ENCODE results near the gene DCUN1D2.
A peak's percentile ranks its signal among the peaks of the same experiment; 100 is the strongest.
"Not testable (repeated sequence)": the region's sequence is repeated elsewhere in the genome, so short reads cannot be mapped to it uniquely, and the experiment has no call there.

DCUN1D2 gene

GRCh38 chr13:113490496-113491417, at the start of gene DCUN1D2:
DCUN1D2 (minus strand) TSS chr13:113490711; CDS start chr13:113490669, 42 bp downstream.
- peak; percentile 94 for DNase-seq (ENCODE audit: low read depth, low spot score)

- no peak for DNase-seq (ENCODE audit: low read depth, low spot score)
These were observed 49.3 kb upstream of the DCUN1D2 start for GRCh38 chr13:113539822-113540221.

GRCh38 chr13:113539176-113539575, 48.7 kb upstream of the DCUN1D2 start:
- no peak for DNase-seq (ENCODE audit: low read depth, low spot score)

GRCh38 chr13:113538689-113539058, 48.2 kb upstream of the DCUN1D2 start:
- DNase-seq (ENCODE audit: low read depth, low spot score) = no peak

- no peak for DNase-seq (ENCODE audit: low read depth, low spot score)
These were observed 47.6 kb upstream of the DCUN1D2 start for GRCh38 chr13:113537909-113538688.

GRCh38 chr13:113537205-113537604, 46.7 kb upstream of the DCUN1D2 start:
- no peak for DNase-seq (ENCODE audit: low read depth, low spot score)

- no peak for DNase-seq (ENCODE audit: low read depth, low spot score)
These were observed 46.1 kb upstream of the DCUN1D2 start for GRCh38 chr13:113536461-113537110.

GRCh38 chr13:113535381-113535781, 44.9 kb upstream of the DCUN1D2 start:
- no peak for DNase-seq (ENCODE audit: low read depth, low spot score)

- no peak for DNase-seq (ENCODE audit: low read depth, low spot score)
These were observed 43.8 kb upstream of the DCUN1D2 start for GRCh38 chr13:113534236-113534860.

GRCh38 chr13:113533161-113533840, 42.8 kb upstream of the DCUN1D2 start:
- DNase-seq (ENCODE audit: low read depth, low spot score) = peak; percentile 82

GRCh38 chr13:113532156-113532806, 41.8 kb upstream of the DCUN1D2 start:
- DNase-seq (ENCODE audit: low read depth, low spot score) = peak; percentile 94

- no peak for DNase-seq (ENCODE audit: low read depth, low spot score)
These were observed 40.7 kb upstream of the DCUN1D2 start for GRCh38 chr13:113531041-113531873.

GRCh38 chr13:113528813-113529180, 38.3 kb upstream of the DCUN1D2 start:
- no peak for DNase-seq (ENCODE audit: low read depth, low spot score)

GRCh38 chr13:113528101-113528812, 37.7 kb upstream of the DCUN1D2 start:
- no peak for DNase-seq (ENCODE audit: low read depth, low spot score)

- no peak for DNase-seq (ENCODE audit: low read depth, low spot score)
These were observed 36.9 kb upstream of the DCUN1D2 start for GRCh38 chr13:113527272-113527958.

- no peak for DNase-seq (ENCODE audit: low read depth, low spot score)
These were observed 36.1 kb upstream of the DCUN1D2 start for GRCh38 chr13:113526466-113527220.

GRCh38 chr13:113522438-113522837, 31.9 kb upstream of the DCUN1D2 start:
- DNase-seq (ENCODE audit: low read depth, low spot score) = not testable (repeated sequence)

- DNase-seq (ENCODE audit: low read depth, low spot score) = no peak
These were observed 30.1 kb upstream of the DCUN1D2 start for GRCh38 chr13:113520571-113520970.

Data from ELF-1 (cell line).